Heart left ventricle (tissue), 16 donors: Measurements from ENCODE around the gene EIF4A3. TPM values are rescaled to one million over a fixed set of nuclear protein-coding genes. Genes with fewer than 3 reads are reported as not detected.
"Not testable (repeated sequence)": the region's sequence is repeated elsewhere in the genome, so short reads cannot be mapped to it uniquely, and the experiment has no call there.

Experiments
- ATAC-seq, 4 donors: fragments of 200-7000 bp; cut with Tn5 transposase; one replicate each; pipeline ENCODE4 v1.9.1; 2020 to 2022; ENCODE audit warnings: moderate library complexity in 4 of 4, mild to moderate bottlenecking in 3 of 4, moderate number of reproducible peaks in 1 of 4
- DNase-seq, 5 donors: peaks; one replicate each; pipeline ENCODE4 v3.0.0-alpha.2; 2020
- H3K27ac ChIP-seq, 12 donors: fragments of 200-600 bp; sonication (generic) in 4 of 12; one replicate each; pipeline versions ENCODE4 v1.5.0 to v1.8.0; 2016 to 2022; ENCODE audit warnings: mild to moderate bottlenecking in 2 of 12
- H3K27me3 ChIP-seq, 9 donors: fragments of 200-600 bp; sonication (generic) in 2 of 9; one replicate each; pipeline versions ENCODE4 v1.5.1 to v1.8.0; 2016 to 2022; ENCODE audit warnings: mild to moderate bottlenecking in 3 of 9
- H3K36me3 ChIP-seq, 9 donors: fragments of 200-600 bp; sonication (generic) in 2 of 9; one replicate each; pipeline versions ENCODE4 v1.5.0 to v1.8.0; 2018 to 2022; ENCODE audit warnings: mild to moderate bottlenecking in 2 of 9
- H3K4me1 ChIP-seq, 12 donors: fragments of 200-600 bp; sonication (generic) in 4 of 12; one replicate each; pipeline versions ENCODE4 v1.5.0 to v1.8.0; 2016 to 2022; ENCODE audit warnings: mild to moderate bottlenecking in 3 of 12
- H3K4me3 ChIP-seq, 12 donors: fragments of 200-600 bp; sonication (generic) in 4 of 12; one replicate each; pipeline versions ENCODE4 v1.5.0 to v1.8.0; 2017 to 2022; ENCODE audit warnings: mild to moderate bottlenecking in 9 of 12, moderate library complexity in 4 of 12
- H3K9me3 ChIP-seq, 12 donors: fragments of 200-600 bp; sonication (generic) in 4 of 12; one replicate each; pipeline versions ENCODE4 v1.5.0 to v1.8.0; 2016 to 2022; ENCODE audit warnings: mild to moderate bottlenecking in 1 of 12
- POLR2A ChIP-seq, 2 donors: fragments of 450-650 bp; IDR thresholded peaks; one replicate each; pipeline ENCODE4 v1.6.1; 2017; ENCODE audit warnings: antibody characterized with exemption in 2 of 2, mild to moderate bottlenecking in 2 of 2, moderate library complexity in 2 of 2
- WGBS, 4 donors: extraction: QIAGEN DNeasy Blood & Tissue Kit in 2 of 4; methylation state at CpG; one replicate each; pipeline versions ENCODE4 v1.1.5 to v1.1.7; 2013 to 2018; 5-methylcytosine and 5-hydroxymethylcytosine counted together
- intact Hi-C, 10 donors: fragments of 100-400 bp; cut with DNase I; formaldehyde crosslinking; loops; one replicate each; pipeline versions ENCODE4 v1.11.1 to v1.14.2; 2022
- polyA plus RNA-seq, 2 donors: library from polyadenylated mRNA; stranded (reverse); fragments of 200-250 nt; gene quantifications; one replicate each; pipeline ENCODE4 v1.2.3, GENCODE V29; 2013
- total RNA-seq, 9 donors: library from RNA; depleted of rRNA in 2 of 9; stranded (reverse); fragments of >200 nt in 2 of 9; fragmentation: NEBNext Ultra II Directional in 3 of 9; extraction: Animal tissue kit (Norgen Biotek cat#: 25700) in 3 of 9; gene quantifications; one replicate each; pipeline versions ENCODE4 v1.1.0 to v1.2.4, GENCODE V29; 2016 to 2023
- TF ChIP-seq, protein P1 (sequence below), 12 donors: fragments of 200-600 bp; sonication (generic) in 4 of 12; IDR thresholded peaks; one replicate each; pipeline versions ENCODE4 v1.5.0 to v1.8.0; 2018 to 2022; ENCODE audit warnings: antibody characterized with exemption in 12 of 12, mild to moderate bottlenecking in 5 of 12
- donor health status: ischemic (EF 13 %, LVEDD 7.1; RV severe dilation, severe dysfunction).
- donor health status: healthy with polysubstance abuse.
- donor health status: DM: no; HTN: yes; CAD: no.
- donor health status: DM: no; HTN: no; CAD: no.
- donor health status: ischemic (EF 25% LVEDD 6.9; RV normal size, moderate dysfunction).
- donor health status: ischemic (EF 25% LVEDD 5.7; RV mildly dilated, moderate dysfunction).
- donor health status: healthy.
- donor health status: DM: yes; HTN: yes; CAD: no.
- donor health status: ischemic (EF 35%, LVEDD 5.7; RV mildly dilated, moderate dysfunction).
- donor health status: nonischemic (EF 11% LVEDD 7.7; RV severe dilation, severe dysfunction).
- donor health status: DM: yes; HTN: yes; CAD: no.
- donor health status: PGD.
- donor health status: ischemic (EF 29% LVEDD 5.4; RV normal size, mild dysfunction).
- donor health status: nonischemic (EF 23%, LVEDD 6.1; RV moderate dilation, normal function).

EIF4A3 gene
- total and polyA plus RNA-seq, 11 donors = 17.8 to 57.5 (median 31.6) TPM

DNA sequence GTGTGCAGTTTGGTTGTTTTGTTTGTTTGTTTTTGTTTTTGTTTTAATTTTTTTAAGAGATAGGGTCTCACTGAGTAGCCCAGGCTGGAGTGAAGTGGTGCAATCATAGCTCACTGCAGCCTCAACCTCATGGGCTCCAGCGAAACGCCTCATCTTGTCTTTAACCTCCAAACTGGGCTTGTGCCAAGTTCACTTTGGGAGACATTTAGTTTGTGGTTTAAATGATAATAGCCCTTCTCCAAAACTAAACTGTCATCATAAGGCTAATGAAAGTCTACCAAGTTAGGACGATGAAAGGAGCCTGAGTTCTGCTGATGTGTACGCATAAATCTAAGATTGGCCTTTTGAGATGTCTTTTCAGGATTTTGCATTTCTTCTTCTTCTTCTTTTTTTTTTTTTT is 16.4 kb upstream of the EIF4A3 start:
- Histone ChIP-seq H3K36me3 (no peaks in the 10 kb centered on the region), H3K4me1 (no peaks in the 10 kb centered on the region), H3K4me3 (no peak overlapping the region), H3K27me3 (peaks cover 0 to 4% (median 0%) of the 10 kb centered on the region in 9 donors), H3K27ac (no peak overlapping the region), H3K9me3 (no peaks in the 10 kb centered on the region)
- TF ChIP-seq POLR2A (IDR thresholded peaks at IDR 0.05) = no peak
- TF ChIP-seq, protein P1, sequence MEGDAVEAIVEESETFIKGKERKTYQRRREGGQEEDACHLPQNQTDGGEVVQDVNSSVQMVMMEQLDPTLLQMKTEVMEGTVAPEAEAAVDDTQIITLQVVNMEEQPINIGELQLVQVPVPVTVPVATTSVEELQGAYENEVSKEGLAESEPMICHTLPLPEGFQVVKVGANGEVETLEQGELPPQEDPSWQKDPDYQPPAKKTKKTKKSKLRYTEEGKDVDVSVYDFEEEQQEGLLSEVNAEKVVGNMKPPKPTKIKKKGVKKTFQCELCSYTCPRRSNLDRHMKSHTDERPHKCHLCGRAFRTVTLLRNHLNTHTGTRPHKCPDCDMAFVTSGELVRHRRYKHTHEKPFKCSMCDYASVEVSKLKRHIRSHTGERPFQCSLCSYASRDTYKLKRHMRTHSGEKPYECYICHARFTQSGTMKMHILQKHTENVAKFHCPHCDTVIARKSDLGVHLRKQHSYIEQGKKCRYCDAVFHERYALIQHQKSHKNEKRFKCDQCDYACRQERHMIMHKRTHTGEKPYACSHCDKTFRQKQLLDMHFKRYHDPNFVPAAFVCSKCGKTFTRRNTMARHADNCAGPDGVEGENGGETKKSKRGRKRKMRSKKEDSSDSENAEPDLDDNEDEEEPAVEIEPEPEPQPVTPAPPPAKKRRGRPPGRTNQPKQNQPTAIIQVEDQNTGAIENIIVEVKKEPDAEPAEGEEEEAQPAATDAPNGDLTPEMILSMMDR (IDR thresholded peaks at IDR 0.05) = no peak
- WGBS, 4 donors = 86 to 91% (median 87%) methylated on average over 4 of the region's 4 CpGs
- intact Hi-C loops = no loop called here
- no peak for DNase-seq
- ATAC-seq = no peak

DNA sequence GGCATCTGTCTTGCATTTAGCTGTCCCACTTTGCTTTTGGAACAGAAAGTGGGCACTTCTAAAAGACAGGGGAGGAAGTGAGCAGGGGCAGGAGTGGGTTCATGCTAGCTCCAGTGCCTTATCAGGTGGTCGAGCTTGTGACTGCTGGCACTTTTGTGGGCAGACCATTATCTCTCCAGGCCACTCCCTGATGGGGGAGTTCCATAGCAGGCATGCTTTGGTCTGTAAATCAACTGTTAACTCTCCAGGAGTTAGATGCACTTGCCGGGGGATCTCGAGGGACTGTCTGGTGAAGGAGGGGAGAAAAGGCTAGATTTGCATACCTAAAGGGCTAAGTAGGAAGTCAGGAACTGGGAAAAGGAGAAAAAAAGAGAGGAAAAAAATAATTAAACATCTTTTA is 13.6 kb upstream of the EIF4A3 start:
- no peaks in the 10 kb centered on the region for H3K36me3 ChIP-seq
- DNase-seq = no peak
- peaks cover 0 to 10% (median 2%) of the 10 kb centered on the region in 12 donors for H3K9me3 ChIP-seq
- no peak overlapping the region for H3K4me3 ChIP-seq
- WGBS, 4 donors = 14 to 24% (median 23%) methylated on average over 3 of the region's 3 CpGs
- H3K27ac ChIP-seq = no peak overlapping the region
- no peak for TF ChIP-seq POLR2A (IDR thresholded peaks at IDR 0.05)
- intact Hi-C loops = no loop called here
- no peaks in the 10 kb centered on the region for H3K4me1 ChIP-seq
- H3K27me3 ChIP-seq = peaks cover 0 to 4% (median 0%) of the 10 kb centered on the region in 9 donors
- ATAC-seq = no peak

DNA sequence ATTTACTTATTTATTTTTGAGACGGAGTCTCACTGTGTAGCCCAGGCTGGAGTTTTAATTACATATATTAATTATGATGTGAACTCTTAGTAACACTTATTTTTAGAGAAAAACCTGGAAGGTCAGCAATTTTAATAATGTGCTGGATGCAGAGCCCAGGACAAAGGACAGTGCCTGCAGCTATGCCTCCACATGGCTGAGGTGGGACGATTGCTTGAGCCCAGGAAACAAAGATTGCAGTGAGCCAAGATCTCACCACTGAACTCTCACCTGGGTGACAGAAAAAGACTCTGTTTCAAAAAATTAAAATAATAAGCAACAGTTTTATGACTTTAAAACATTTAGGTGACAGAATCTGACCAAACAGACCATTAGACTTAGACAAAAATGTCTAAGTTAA is 11.9 kb upstream of the EIF4A3 start:
- H3K27ac ChIP-seq = no peak overlapping the region
- WGBS, 4 donors = 72 to 77% (median 73%) methylated on average over 2 of the region's 2 CpGs
- intact Hi-C loops = no loop called here

DNA sequence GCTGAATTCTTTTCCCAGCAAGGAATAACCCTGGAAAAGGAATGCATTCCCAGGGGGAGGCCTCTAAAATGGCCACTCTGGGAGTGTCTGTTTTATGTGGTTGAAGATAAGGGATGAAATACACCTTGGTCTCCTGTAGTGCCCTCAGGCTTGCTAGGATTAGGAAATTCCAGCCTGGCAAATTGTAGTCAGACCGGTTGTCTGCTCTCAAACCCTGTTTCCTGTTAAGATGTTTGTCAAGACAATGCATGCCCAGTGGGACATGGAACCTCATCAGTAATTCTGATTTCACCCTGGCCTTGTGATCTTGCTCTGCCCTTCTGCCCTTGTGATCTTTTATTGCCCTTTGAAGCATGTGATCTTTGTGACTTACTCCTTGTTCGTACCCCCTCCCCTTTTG is 8.7 kb upstream of the EIF4A3 start:
- not testable (repeated sequence) for ATAC-seq
- H3K9me3 ChIP-seq = peaks cover 0 to 14% (median 2%) of the 10 kb centered on the region in 12 donors
- 45 to 63% (median 58%) methylated on average over 2 of the region's 2 CpGs for WGBS, 4 donors

More for the DNA sequence above, 11.9 kb upstream of the EIF4A3 start:
- no peak for ATAC-seq
- no peaks in the 10 kb centered on the region for H3K36me3 ChIP-seq
- no peak for DNase-seq
- no peaks in the 10 kb centered on the region for H3K4me1 ChIP-seq
- peaks cover 0 to 14% (median 2%) of the 10 kb centered on the region in 12 donors for H3K9me3 ChIP-seq
- H3K27me3 ChIP-seq = peaks cover 0 to 4% (median 0%) of the 10 kb centered on the region in 9 donors
- TF ChIP-seq, protein P1 (IDR thresholded peaks at IDR 0.05) = no peak
- TF ChIP-seq POLR2A (IDR thresholded peaks at IDR 0.05) = no peak
- H3K4me3 ChIP-seq = no peak overlapping the region

DNA sequence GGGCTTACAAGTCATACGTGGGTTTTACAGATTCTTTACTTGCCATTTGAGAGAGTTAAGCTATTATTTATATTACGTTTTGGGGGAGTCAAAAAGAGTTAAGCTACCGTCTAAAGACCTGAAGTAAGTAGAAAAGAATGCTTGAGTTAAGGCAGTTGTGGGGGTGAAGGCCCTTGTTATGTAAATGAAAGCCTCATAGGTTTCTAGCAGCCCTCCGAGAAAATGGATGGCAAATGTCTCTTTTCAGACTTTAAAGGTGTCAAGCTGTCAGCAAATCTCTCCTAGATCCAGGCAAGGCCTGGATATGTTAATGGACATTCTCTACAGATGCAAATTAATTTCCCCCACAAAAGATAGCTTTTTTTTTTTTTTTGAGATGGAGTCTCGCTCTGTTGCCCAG is 7.2 kb upstream of the EIF4A3 start:
- Histone ChIP-seq H3K9me3 (peaks cover 0 to 14% (median 2%) of the 10 kb centered on the region in 12 donors), H3K4me1 (peaks cover 0 to 10% (median 0%) of the 10 kb centered on the region in 12 donors), H3K27me3 (no peaks in the 10 kb centered on the region), H3K36me3 (no peaks in the 10 kb centered on the region), H3K4me3 (no peak overlapping the region), H3K27ac (no peak overlapping the region)
- DNase-seq (no peak), ATAC-seq (no peak)
- WGBS, 4 donors = 68 to 80% (median 72%) methylated on average over 5 of the region's 5 CpGs
- TF ChIP-seq POLR2A (IDR thresholded peaks at IDR 0.05) = no peak
- TF ChIP-seq, protein P1 (IDR thresholded peaks at IDR 0.05) = no peak
- intact Hi-C loops = loop anchor here in 1 of 10 donors (5.0 kb wide), 1 partner anchor 68 kb away; the partner anchor contains the start of genes SGSH and SLC26A11

More for the DNA sequence above, 8.7 kb upstream of the EIF4A3 start:
- H3K4me1 ChIP-seq, H3K27ac ChIP-seq, H3K4me3 ChIP-seq, H3K36me3 ChIP-seq, H3K27me3 ChIP-seq, DNase-seq, intact Hi-C loops: not testable (repeated sequence)
